CD4-positive, alpha-beta T cell (primary cell): ENCODE measurements around the gene BCO2. TPM values are rescaled to one million over a fixed set of nuclear protein-coding genes. Genes with fewer than 3 reads are reported as not detected.

Experiments
- ATAC-seq: fragments of 200-7000 bp; cut with Tn5 transposase; one replicate; pipeline ENCODE4 v1.10.0; 2022; ENCODE audit warnings: mild to moderate bottlenecking; ENCODE audit not compliant: poor library complexity
- CTCF ChIA-PET: fragments of 350-600 bp; sonication (Branson Sonifier 250); formaldehyde crosslinking; loops from one replicate; lab custom pipeline; 2021; ENCODE audit warnings: antibody characterized with exemption, inconsistent platforms; lab: Charles Lee
- POLR2A ChIA-PET: fragments of 350-600 bp; sonication (Branson Sonifier 250); formaldehyde crosslinking; loops from one replicate; lab custom pipeline; 2021; ENCODE audit warnings: antibody characterized with exemption, inconsistent platforms; lab: Charles Lee
- DNase-seq, 14 experiments: peaks; one replicate each; pipeline ENCODE4 v3.0.0-alpha.2; 2013 to 2020; ENCODE audit warnings: mixed read lengths in 2 of 14
- H3K27ac ChIP-seq, 2 donors: one replicate each; pipeline versions ENCODE4 v1.5.1 to v1.7.0; 2013; ENCODE audit warnings: low read length in 2 of 2, low read depth in 1 of 2, mild to moderate bottlenecking in 1 of 2
- H3K27me3 ChIP-seq, 2 experiments: 1 replicate in 1 of 2; 2 replicates in 1 of 2; pipeline versions ENCODE4 v1.6.1 to v1.7.0; 2013; ENCODE audit warnings: low read length in 2 of 2, control low read depth in 1 of 2, mild to moderate bottlenecking in 1 of 2, moderate library complexity in 1 of 2; ENCODE audit not compliant: insufficient read depth in 2 of 2, control insufficient read depth in 1 of 2
- H3K36me3 ChIP-seq: one replicate; pipeline ENCODE4 v1.6.1; 2013; ENCODE audit warnings: low read length, control low read depth; ENCODE audit not compliant: insufficient read depth
- H3K4me1 ChIP-seq: one replicate; pipeline ENCODE4 v1.6.1; 2013; ENCODE audit warnings: low read length, control low read depth; ENCODE audit not compliant: insufficient read depth
- H3K4me3 ChIP-seq: one replicate; pipeline ENCODE4 v1.5.1; 2013; ENCODE audit warnings: mild to moderate bottlenecking, low read length, moderate library complexity
- H3K9me3 ChIP-seq, 2 experiments: 1 replicate in 1 of 2; 2 replicates in 1 of 2; pipeline versions ENCODE4 v1.6.1 to v1.7.0; 2013; ENCODE audit warnings: low read length in 2 of 2, mild to moderate bottlenecking in 2 of 2, control low read depth in 1 of 2, moderate library complexity in 1 of 2; ENCODE audit not compliant: control insufficient read depth in 1 of 2, insufficient read depth in 1 of 2
- H3K27ac Mint-ChIP-seq: one replicate; pipeline ENCODE4 v1.8.0; 2020; ENCODE audit warnings: mixed read lengths
- H3K27me3 Mint-ChIP-seq: one replicate; pipeline ENCODE4 v1.8.0; 2021; ENCODE audit warnings: mixed read lengths
- H3K36me3 Mint-ChIP-seq: one replicate; pipeline ENCODE4 v1.8.0; 2021; ENCODE audit warnings: low read depth, mixed read lengths
- H3K4me1 Mint-ChIP-seq: one replicate; pipeline ENCODE4 v1.8.0; 2021; ENCODE audit warnings: low read depth, mixed read lengths
- H3K4me3 Mint-ChIP-seq: one replicate; pipeline ENCODE4 v1.8.0; 2020; ENCODE audit warnings: mild to moderate bottlenecking, mixed read lengths
- H3K9me3 Mint-ChIP-seq: one replicate; pipeline ENCODE4 v1.8.0; 2020; ENCODE audit warnings: mixed read lengths
- CTCF ChIP-seq: fragments of 200-600 bp; IDR thresholded peaks from one replicate; pipeline ENCODE4 v1.8.0; 2022; ENCODE audit warnings: antibody characterized with exemption, mild to moderate bottlenecking
- intact Hi-C, 2 experiments: fragments of 100-400 bp; cut with DNase I in 1 of 2; cut with micrococcal nuclease in 1 of 2; formaldehyde crosslinking; loops; one replicate each; pipeline versions ENCODE4 v1.15.1 to v1.9.0; 2023 to 2025; cut with DNase I, micrococcal nuclease
- total RNA-seq, 174 experiments: library from RNA in 2 of 174; stranded (reverse) in 2 of 174; gene quantifications; one replicate each; pipeline ENCODE4 v1.2.3 and lab custom pipeline; 2021 to 2026

Gene BCO2
- total RNA-seq, 2 experiments from 2014 or later: 1.1 to 1.5 TPM

DNA sequence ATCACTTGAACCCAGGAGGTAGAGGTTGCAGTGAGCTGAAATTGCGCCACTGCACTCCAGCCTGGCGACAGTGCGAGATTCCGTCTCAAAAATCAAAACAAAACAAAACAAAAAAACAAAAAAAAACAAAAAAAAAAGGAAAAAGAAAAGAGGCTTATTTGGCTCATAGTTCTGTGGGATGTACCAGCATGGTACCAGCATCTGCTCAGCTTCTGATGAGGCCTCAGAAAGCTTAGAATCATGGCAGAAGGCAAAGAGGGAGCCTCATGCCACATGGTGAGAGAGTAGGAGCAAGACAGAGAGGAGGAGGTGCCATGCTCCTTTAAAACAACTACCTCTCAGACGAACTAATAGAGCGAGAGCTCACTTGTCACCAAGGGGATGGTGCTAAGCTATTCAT lies 40.3 kb downstream of the BCO2 start:
- Mint-ChIP-seq H3K27me3 (no peaks in the 10 kb centered on the region), H3K27ac (no peak overlapping the region), H3K9me3 (no peaks in the 10 kb centered on the region), H3K4me3 (no peak overlapping the region), H3K36me3 (no peaks in the 10 kb centered on the region), H3K4me1 (peaks cover 16% of the 10 kb centered on the region)
- Histone ChIP-seq H3K4me1 (peaks cover 8% of the 10 kb centered on the region), H3K27ac (no peak overlapping the region), H3K36me3 (no peaks in the 10 kb centered on the region), H3K27me3 (no peaks in the 10 kb centered on the region), H3K4me3 (no peak overlapping the region), H3K9me3 (no peaks in the 10 kb centered on the region)
- ChIA-PET POLR2A (no interaction called here), CTCF (no interaction called here)
- intact Hi-C loops: loop anchor here (5.0 to 10.0 kb wide), 4 partner anchors 338 to 1582 kb away; partner anchors contain the start of genes CFAP68 (in 1 of the 2), FDXACB1 (in 1 of the 2) and ZW10 (in 1 of the 2)
- DNase-seq: no peak
- no peak for ATAC-seq
- no peak for TF ChIP-seq CTCF

DNA sequence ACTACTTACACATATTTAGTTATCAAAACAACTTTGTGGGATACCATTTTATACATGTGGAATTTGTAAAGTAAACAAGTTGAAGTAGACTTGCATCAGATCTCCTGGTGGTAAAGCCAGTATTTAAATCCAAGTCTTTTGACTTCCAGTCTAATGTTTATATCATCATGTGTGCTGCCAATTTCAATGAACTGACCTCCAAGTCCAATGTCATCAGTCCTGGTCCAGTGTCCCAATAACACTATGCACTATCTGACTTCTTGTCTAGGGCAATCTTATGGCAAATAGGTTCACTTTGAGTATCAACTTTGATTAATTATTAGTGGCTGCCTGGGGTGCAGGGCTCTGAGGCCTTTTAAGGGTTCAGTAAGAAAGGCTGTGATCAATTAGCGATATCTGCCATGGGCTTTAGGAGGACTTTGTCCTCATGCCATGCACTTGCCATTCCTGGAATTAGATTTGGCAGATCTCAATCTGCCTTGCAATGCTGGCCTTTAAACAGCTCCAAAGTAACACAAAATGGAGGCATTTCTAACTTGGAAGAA lies 41.3 kb downstream of the BCO2 start:
- Mint-ChIP-seq H3K9me3 (no peaks in the 10 kb centered on the region), H3K27me3 (no peaks in the 10 kb centered on the region), H3K4me1 (peaks cover 11% of the 10 kb centered on the region), H3K27ac (no peak overlapping the region), H3K4me3 (no peak overlapping the region), H3K36me3 (no peaks in the 10 kb centered on the region)
- TF ChIP-seq CTCF: no peak
- Histone ChIP-seq H3K9me3 (no peaks in the 10 kb centered on the region), H3K27me3 (no peaks in the 10 kb centered on the region), H3K36me3 (no peaks in the 10 kb centered on the region), H3K4me3 (no peak overlapping the region), H3K27ac (no peak overlapping the region), H3K4me1 (peaks cover 7% of the 10 kb centered on the region)
- intact Hi-C loops: loop anchor here (5.0 to 10.0 kb wide), 4 partner anchors 339 to 1581 kb away; partner anchors contain the start of genes CFAP68 (in 1 of the 2), FDXACB1 (in 1 of the 2) and ZW10 (in 1 of the 2)
- POLR2A ChIA-PET: no interaction called here
- CTCF ChIA-PET: interaction anchor here (1.6 kb wide), 1 partner anchor 64 kb away, joined by 5 read pairs; no protein-coding TSS in a partner anchor
- ATAC-seq (no peak), DNase-seq (no peak)

GRCh38 chr11:112219476-112220232 lies 44.3 kb downstream of the BCO2 start:
- peak; percentile 100 for ATAC-seq
- Histone ChIP-seq H3K4me3 (no peak overlapping the region), H3K4me1 (peaks cover 6% of the 10 kb centered on the region), H3K9me3 (no peaks in the 10 kb centered on the region), H3K36me3 (no peaks in the 10 kb centered on the region), H3K27ac (no peak overlapping the region), H3K27me3 (no peaks in the 10 kb centered on the region)
- peak in 10 of 14 experiments; percentile 4 to 89 (median 31) for DNase-seq
- intact Hi-C loops: loop anchor here (1.0 to 10.0 kb wide), 14 partner anchors 61 to 1578 kb away; partner anchors contain the start of genes CFAP68 (in 1 of the 2), FDXACB1 (in 1 of the 2), PPP2R1B (in 1 of the 2) and SDHD (in 1 of the 2)
- Mint-ChIP-seq H3K4me3 (peak overlapping the region; percentile 5), H3K36me3 (no peaks in the 10 kb centered on the region), H3K27me3 (no peaks in the 10 kb centered on the region), H3K4me1 (peaks cover 6% of the 10 kb centered on the region), H3K27ac (no peak overlapping the region), H3K9me3 (no peaks in the 10 kb centered on the region)
- POLR2A ChIA-PET: interaction anchor here (1.3 kb wide), 1 partner anchor 60 kb away, joined by 8 read pairs; no protein-coding TSS in a partner anchor
- peak; percentile 78 for TF ChIP-seq CTCF
- CTCF ChIA-PET: interaction anchor here (0.7 to 6.2 kb wide), 5 partner anchors 61 to 1070 kb away, joined by 3 to 49 read pairs (median 4); no protein-coding TSS in a partner anchor
